Measurements from ENCODE around the gene ATG7. TPM values are rescaled to one million over a fixed set of nuclear protein-coding genes. Genes with fewer than 3 reads are reported as not detected.
A peak's percentile ranks its signal among the peaks of the same experiment; 100 is the strongest.

ATG7 gene
- total and polyA plus RNA-seq, 4 donors: 7.4 to 53.8 (median 15.6) TPM

DNA sequence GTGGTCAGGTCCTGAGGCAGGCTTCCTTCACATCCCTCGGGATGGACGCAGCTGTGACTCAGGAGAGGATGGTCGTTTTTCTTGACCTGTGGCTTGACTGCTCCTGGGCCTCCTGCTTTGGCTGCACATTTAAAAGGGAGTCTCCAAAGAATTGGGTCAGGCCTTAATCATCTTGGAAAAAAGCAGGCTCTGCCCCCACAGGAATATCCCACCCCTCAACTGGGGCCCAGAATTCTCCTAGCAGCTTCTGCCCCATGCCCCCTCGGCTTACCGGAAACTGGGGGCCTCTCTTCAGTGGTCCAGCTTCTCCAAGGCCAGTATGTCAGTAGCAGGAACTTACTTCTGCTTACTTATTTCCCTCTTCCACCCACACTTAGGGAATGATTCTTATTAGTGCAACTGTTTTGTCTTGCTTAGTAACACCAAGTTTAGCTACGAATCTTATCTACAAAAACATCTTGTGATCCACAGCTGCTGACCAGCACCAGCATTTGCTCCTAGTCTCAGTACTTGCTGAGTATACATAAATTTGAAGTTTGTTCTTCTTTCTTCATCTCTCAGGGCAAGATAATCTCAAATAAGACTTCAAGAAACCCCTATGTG, 35.7 kb downstream of the ATG7 start:
- H3K27me3 ChIP-seq (ENCODE audit: control insufficient read depth in 4 of 4, insufficient read depth in 4 of 4, low read length in 3 of 4): no peaks in the 10 kb centered on the region
- DNase-seq (ENCODE audit: low spot score): no peak
- H3K27ac ChIP-seq (ENCODE audit: low read depth in 1 of 2, low read length in 2 of 2): no peak overlapping the region
- H3K9ac ChIP-seq (ENCODE audit: low read depth in 1 of 2, low read length in 2 of 2): no peak overlapping the region
- H3K36me3 ChIP-seq (ENCODE audit: control insufficient read depth in 4 of 4, insufficient read depth in 3 of 4, low read depth in 1 of 4, low read length in 3 of 4): peaks cover 2 to 38% (median 31%) of the 10 kb centered on the region in 4 donors
- no peak overlapping the region for H3K4me3 ChIP-seq (ENCODE audit: low read depth in 1 of 3, low read length in 3 of 3)
- TF ChIP-seq, protein P1, sequence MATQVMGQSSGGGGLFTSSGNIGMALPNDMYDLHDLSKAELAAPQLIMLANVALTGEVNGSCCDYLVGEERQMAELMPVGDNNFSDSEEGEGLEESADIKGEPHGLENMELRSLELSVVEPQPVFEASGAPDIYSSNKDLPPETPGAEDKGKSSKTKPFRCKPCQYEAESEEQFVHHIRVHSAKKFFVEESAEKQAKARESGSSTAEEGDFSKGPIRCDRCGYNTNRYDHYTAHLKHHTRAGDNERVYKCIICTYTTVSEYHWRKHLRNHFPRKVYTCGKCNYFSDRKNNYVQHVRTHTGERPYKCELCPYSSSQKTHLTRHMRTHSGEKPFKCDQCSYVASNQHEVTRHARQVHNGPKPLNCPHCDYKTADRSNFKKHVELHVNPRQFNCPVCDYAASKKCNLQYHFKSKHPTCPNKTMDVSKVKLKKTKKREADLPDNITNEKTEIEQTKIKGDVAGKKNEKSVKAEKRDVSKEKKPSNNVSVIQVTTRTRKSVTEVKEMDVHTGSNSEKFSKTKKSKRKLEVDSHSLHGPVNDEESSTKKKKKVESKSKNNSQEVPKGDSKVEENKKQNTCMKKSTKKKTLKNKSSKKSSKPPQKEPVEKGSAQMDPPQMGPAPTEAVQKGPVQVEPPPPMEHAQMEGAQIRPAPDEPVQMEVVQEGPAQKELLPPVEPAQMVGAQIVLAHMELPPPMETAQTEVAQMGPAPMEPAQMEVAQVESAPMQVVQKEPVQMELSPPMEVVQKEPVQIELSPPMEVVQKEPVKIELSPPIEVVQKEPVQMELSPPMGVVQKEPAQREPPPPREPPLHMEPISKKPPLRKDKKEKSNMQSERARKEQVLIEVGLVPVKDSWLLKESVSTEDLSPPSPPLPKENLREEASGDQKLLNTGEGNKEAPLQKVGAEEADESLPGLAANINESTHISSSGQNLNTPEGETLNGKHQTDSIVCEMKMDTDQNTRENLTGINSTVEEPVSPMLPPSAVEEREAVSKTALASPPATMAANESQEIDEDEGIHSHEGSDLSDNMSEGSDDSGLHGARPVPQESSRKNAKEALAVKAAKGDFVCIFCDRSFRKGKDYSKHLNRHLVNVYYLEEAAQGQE (IDR thresholded peaks at IDR 0.05): peak; percentile 12
- no peak for TF ChIP-seq FOXA1 (IDR thresholded peaks at IDR 0.05)
- WGBS: 90% methylated on average over 6 of the region's 6 CpGs
- no peaks in the 10 kb centered on the region for H3K9me3 ChIP-seq (ENCODE audit: control insufficient read depth in 4 of 4, low read length in 3 of 4)
- H3K4me1 ChIP-seq (ENCODE audit: control insufficient read depth in 4 of 4, insufficient read depth in 4 of 4, low read length in 3 of 4): no peaks in the 10 kb centered on the region

DNA sequence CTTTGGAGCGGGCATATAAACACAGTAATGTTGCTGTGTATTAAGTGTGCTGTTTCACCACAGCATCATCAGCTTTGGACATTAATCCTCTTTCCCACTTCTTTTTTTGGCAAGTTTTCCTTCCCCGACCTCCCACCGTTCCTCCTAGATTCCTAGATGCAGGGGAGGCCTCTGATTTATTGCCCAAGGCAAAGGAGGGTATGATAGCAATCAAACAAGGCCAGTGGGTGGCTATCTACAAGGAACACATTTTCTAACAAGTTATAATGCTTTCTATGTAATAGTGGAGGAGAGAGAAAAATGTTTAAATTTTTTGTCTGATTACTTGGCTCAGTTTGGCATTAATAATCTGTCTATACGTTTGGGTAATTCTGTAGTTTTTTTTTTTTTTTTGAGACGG, 38.1 kb downstream of the ATG7 start:
- H3K4me3 ChIP-seq (ENCODE audit: low read depth in 1 of 3, low read length in 3 of 3): no peak overlapping the region
- H3K9ac ChIP-seq (ENCODE audit: low read depth in 1 of 2, low read length in 2 of 2): no peak overlapping the region
- H3K4me1 ChIP-seq (ENCODE audit: control insufficient read depth in 4 of 4, insufficient read depth in 4 of 4, low read length in 3 of 4): no peaks in the 10 kb centered on the region
- TF ChIP-seq GABPA (IDR thresholded peaks at IDR 0.05 in 1 of 2, conservative IDR thresholded peaks at IDR 0.05 in 1 of 2): no peak
- no peak for TF ChIP-seq TAF1 (conservative IDR thresholded peaks at IDR 0.05)
- TF ChIP-seq, protein P2, sequence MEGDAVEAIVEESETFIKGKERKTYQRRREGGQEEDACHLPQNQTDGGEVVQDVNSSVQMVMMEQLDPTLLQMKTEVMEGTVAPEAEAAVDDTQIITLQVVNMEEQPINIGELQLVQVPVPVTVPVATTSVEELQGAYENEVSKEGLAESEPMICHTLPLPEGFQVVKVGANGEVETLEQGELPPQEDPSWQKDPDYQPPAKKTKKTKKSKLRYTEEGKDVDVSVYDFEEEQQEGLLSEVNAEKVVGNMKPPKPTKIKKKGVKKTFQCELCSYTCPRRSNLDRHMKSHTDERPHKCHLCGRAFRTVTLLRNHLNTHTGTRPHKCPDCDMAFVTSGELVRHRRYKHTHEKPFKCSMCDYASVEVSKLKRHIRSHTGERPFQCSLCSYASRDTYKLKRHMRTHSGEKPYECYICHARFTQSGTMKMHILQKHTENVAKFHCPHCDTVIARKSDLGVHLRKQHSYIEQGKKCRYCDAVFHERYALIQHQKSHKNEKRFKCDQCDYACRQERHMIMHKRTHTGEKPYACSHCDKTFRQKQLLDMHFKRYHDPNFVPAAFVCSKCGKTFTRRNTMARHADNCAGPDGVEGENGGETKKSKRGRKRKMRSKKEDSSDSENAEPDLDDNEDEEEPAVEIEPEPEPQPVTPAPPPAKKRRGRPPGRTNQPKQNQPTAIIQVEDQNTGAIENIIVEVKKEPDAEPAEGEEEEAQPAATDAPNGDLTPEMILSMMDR (IDR thresholded peaks at IDR 0.05; ENCODE audit: low read depth, low read length, missing input control): no peak
- no peak for TF ChIP-seq FOXA1 (IDR thresholded peaks at IDR 0.05)
- TF ChIP-seq, protein P3, sequence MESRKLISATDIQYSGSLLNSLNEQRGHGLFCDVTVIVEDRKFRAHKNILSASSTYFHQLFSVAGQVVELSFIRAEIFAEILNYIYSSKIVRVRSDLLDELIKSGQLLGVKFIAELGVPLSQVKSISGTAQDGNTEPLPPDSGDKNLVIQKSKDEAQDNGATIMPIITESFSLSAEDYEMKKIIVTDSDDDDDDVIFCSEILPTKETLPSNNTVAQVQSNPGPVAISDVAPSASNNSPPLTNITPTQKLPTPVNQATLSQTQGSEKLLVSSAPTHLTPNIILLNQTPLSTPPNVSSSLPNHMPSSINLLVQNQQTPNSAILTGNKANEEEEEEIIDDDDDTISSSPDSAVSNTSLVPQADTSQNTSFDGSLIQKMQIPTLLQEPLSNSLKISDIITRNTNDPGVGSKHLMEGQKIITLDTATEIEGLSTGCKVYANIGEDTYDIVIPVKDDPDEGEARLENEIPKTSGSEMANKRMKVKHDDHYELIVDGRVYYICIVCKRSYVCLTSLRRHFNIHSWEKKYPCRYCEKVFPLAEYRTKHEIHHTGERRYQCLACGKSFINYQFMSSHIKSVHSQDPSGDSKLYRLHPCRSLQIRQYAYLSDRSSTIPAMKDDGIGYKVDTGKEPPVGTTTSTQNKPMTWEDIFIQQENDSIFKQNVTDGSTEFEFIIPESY (IDR thresholded peaks at IDR 0.05): no peak
- TF ChIP-seq YY1 (IDR thresholded peaks at IDR 0.05): no peak
- TF ChIP-seq NR2F2 (IDR thresholded peaks at IDR 0.05): no peak
- TF ChIP-seq FOXA2 (IDR thresholded peaks at IDR 0.05): no peak
- no peak for TF ChIP-seq HNF4A (conservative IDR thresholded peaks at IDR 0.05)
- TF ChIP-seq, protein P1 (IDR thresholded peaks at IDR 0.05): no peak
- TF ChIP-seq, protein P4, sequence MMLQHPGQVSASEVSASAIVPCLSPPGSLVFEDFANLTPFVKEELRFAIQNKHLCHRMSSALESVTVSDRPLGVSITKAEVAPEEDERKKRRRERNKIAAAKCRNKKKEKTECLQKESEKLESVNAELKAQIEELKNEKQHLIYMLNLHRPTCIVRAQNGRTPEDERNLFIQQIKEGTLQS (IDR thresholded peaks at IDR 0.05): no peak
- TF ChIP-seq EGR1 (IDR thresholded peaks at IDR 0.05; ENCODE audit: low read depth in 2 of 2): no peak
- TF ChIP-seq JUND (IDR thresholded peaks at IDR 0.05): no peak
- TF ChIP-seq, protein P5, sequence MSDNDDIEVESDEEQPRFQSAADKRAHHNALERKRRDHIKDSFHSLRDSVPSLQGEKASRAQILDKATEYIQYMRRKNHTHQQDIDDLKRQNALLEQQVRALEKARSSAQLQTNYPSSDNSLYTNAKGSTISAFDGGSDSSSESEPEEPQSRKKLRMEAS (IDR thresholded peaks at IDR 0.05): no peak
- TF ChIP-seq RAD21 (IDR thresholded peaks at IDR 0.05): no peak
- TF ChIP-seq RXRA (IDR thresholded peaks at IDR 0.05): no peak
- TF ChIP-seq SP1 (IDR thresholded peaks at IDR 0.05): no peak
- TF ChIP-seq HNF4G (IDR thresholded peaks at IDR 0.05): no peak
- no peaks in the 10 kb centered on the region for H3K27me3 ChIP-seq (ENCODE audit: control insufficient read depth in 4 of 4, insufficient read depth in 4 of 4, low read length in 3 of 4)
- H3K9me3 ChIP-seq (ENCODE audit: control insufficient read depth in 4 of 4, low read length in 3 of 4): no peaks in the 10 kb centered on the region
- WGBS: 94% methylated on average over 5 of the region's 5 CpGs
- H3K27ac ChIP-seq (ENCODE audit: low read depth in 1 of 2, low read length in 2 of 2): no peak overlapping the region
- DNase-seq (ENCODE audit: low spot score): no peak
- peaks cover 2 to 46% (median 37%) of the 10 kb centered on the region in 4 donors for H3K36me3 ChIP-seq (ENCODE audit: control insufficient read depth in 4 of 4, insufficient read depth in 3 of 4, low read depth in 1 of 4, low read length in 3 of 4)
